NT2/D1 (cell line): ENCODE data around the gene CYTH3.

Experiments
- DNase-seq: peaks from one replicate; pipeline ENCODE4 v3.0.0-alpha.2; 2011; ENCODE audit warnings: low read depth, low spot score
- H3K27me3 ChIP-seq: 2 replicates; pipeline ENCODE4 v1.6.0; 2011; ENCODE audit warnings: mild to moderate bottlenecking; ENCODE audit not compliant: insufficient read length, insufficient read depth
- H3K36me3 ChIP-seq: 2 replicates; pipeline ENCODE4 v1.6.1; 2011; ENCODE audit warnings: mild to moderate bottlenecking, low read length, mixed read lengths; ENCODE audit not compliant: insufficient read depth, insufficient read length
- H3K4me1 ChIP-seq: 2 replicates; pipeline ENCODE4 v1.5.1; 2011; ENCODE audit not compliant: insufficient read depth, insufficient read length
- H3K4me3 ChIP-seq: 2 replicates; pipeline ENCODE4 v1.5.1; 2011; ENCODE audit warnings: low read depth; ENCODE audit not compliant: insufficient read length
- H3K9ac ChIP-seq: 2 replicates; pipeline ENCODE4 v1.6.0; 2011; ENCODE audit warnings: low read depth; ENCODE audit not compliant: insufficient read length
- H3K9me3 ChIP-seq: 2 replicates; pipeline ENCODE4 v1.5.1; 2011; ENCODE audit warnings: mild to moderate bottlenecking, low read length; ENCODE audit not compliant: insufficient read depth
- SUZ12 ChIP-seq: IDR thresholded peaks from 2 replicates; pipeline ENCODE4 v1.6.1; 2011; ENCODE audit not compliant: insufficient read length, insufficient read depth; ENCODE audit errors: extremely low read depth
- YY1 ChIP-seq: IDR thresholded peaks from 2 replicates; pipeline ENCODE4 v1.6.1; 2011; ENCODE audit not compliant: insufficient read length, insufficient read depth
- ZNF274 ChIP-seq: IDR thresholded peaks from 2 replicates; pipeline ENCODE4 v1.6.1; 2011; ENCODE audit warnings: mild to moderate bottlenecking, low read depth, low read length

CYTH3 gene

GRCh38 chr7:6256677-6257535 is 15.5 kb downstream of the CYTH3 start:
- no peak for DNase-seq
- H3K9me3 ChIP-seq = no peaks in the 10 kb centered on the region
- TF ChIP-seq SUZ12 (no peak), ZNF274 (no peak), YY1 (no peak)
- H3K36me3 ChIP-seq = no peaks in the 10 kb centered on the region
- no peak overlapping the region for H3K9ac ChIP-seq
- H3K27me3 ChIP-seq = no peaks in the 10 kb centered on the region
- H3K4me3 ChIP-seq = no peak overlapping the region
- no peaks in the 10 kb centered on the region for H3K4me1 ChIP-seq

- H3K9ac ChIP-seq = no peak overlapping the region
- peak; percentile 38 for DNase-seq
- H3K4me3 ChIP-seq = no peak overlapping the region
- no peaks in the 10 kb centered on the region for H3K9me3 ChIP-seq
- H3K4me1 ChIP-seq = no peaks in the 10 kb centered on the region
- H3K36me3 ChIP-seq = no peaks in the 10 kb centered on the region
- TF ChIP-seq SUZ12 = no peak
- no peak for TF ChIP-seq YY1
- TF ChIP-seq ZNF274 = no peak
- H3K27me3 ChIP-seq = no peaks in the 10 kb centered on the region
Observed at GRCh38 chr7:6256109-6256483, 16.3 kb downstream of the CYTH3 start.

GRCh38 chr7:6254866-6255265 is 17.6 kb downstream of the CYTH3 start:
- Histone ChIP-seq H3K4me1 (no peaks in the 10 kb centered on the region), H3K9ac (no peak overlapping the region)
- no peak for TF ChIP-seq YY1
- no peak for TF ChIP-seq ZNF274

GRCh38 chr7:6252748-6253147 is 19.7 kb downstream of the CYTH3 start:
- H3K9ac ChIP-seq = no peak overlapping the region
- H3K27me3 ChIP-seq = no peaks in the 10 kb centered on the region
- H3K9me3 ChIP-seq = no peaks in the 10 kb centered on the region
- H3K4me1 ChIP-seq = peaks cover 5% of the 10 kb centered on the region
- H3K36me3 ChIP-seq = no peaks in the 10 kb centered on the region
- TF ChIP-seq YY1 (no peak), ZNF274 (no peak), SUZ12 (no peak)
- DNase-seq = no peak
- H3K4me3 ChIP-seq = no peak overlapping the region

More at GRCh38 chr7:6254866-6255265, 17.6 kb downstream of the CYTH3 start:
- Histone ChIP-seq H3K9me3 (no peaks in the 10 kb centered on the region), H3K36me3 (no peaks in the 10 kb centered on the region), H3K4me3 (no peak overlapping the region), H3K27me3 (no peaks in the 10 kb centered on the region)
- no peak for DNase-seq

GRCh38 chr7:6252341-6252746 is 20.1 kb downstream of the CYTH3 start:
- Histone ChIP-seq H3K9me3 (no peaks in the 10 kb centered on the region), H3K4me3 (no peak overlapping the region), H3K9ac (no peak overlapping the region), H3K27me3 (no peaks in the 10 kb centered on the region), H3K36me3 (no peaks in the 10 kb centered on the region), H3K4me1 (peaks cover 5% of the 10 kb centered on the region)
- TF ChIP-seq ZNF274 (no peak), YY1 (no peak), SUZ12 (no peak)
- DNase-seq = no peak

- H3K27me3 ChIP-seq = no peaks in the 10 kb centered on the region
- TF ChIP-seq ZNF274 (no peak), SUZ12 (no peak), YY1 (no peak)
- H3K36me3 ChIP-seq = no peaks in the 10 kb centered on the region
- no peak overlapping the region for H3K9ac ChIP-seq
- peaks cover 5% of the 10 kb centered on the region for H3K4me1 ChIP-seq
- no peak overlapping the region for H3K4me3 ChIP-seq
- H3K9me3 ChIP-seq = no peaks in the 10 kb centered on the region
- no peak for DNase-seq
Observed at GRCh38 chr7:6251653-6252052, 20.8 kb downstream of the CYTH3 start.

GRCh38 chr7:6250364-6250833 is 22.0 kb downstream of the CYTH3 start:
- H3K9ac ChIP-seq = no peak overlapping the region
- H3K4me3 ChIP-seq = no peak overlapping the region
- no peaks in the 10 kb centered on the region for H3K9me3 ChIP-seq
- H3K36me3 ChIP-seq = no peaks in the 10 kb centered on the region
- DNase-seq = no peak
- peaks cover 5% of the 10 kb centered on the region for H3K4me1 ChIP-seq
- TF ChIP-seq SUZ12 (no peak), ZNF274 (no peak), YY1 (no peak)
- H3K27me3 ChIP-seq = no peaks in the 10 kb centered on the region
